ENCODE measurements around the gene IL22RA2. TPM values are rescaled to one million over a fixed set of nuclear protein-coding genes. Genes with fewer than 3 reads are reported as not detected.

The IL22RA2 gene
- total RNA-seq, 1 donor from 2014 or later, result not detected

DNA sequence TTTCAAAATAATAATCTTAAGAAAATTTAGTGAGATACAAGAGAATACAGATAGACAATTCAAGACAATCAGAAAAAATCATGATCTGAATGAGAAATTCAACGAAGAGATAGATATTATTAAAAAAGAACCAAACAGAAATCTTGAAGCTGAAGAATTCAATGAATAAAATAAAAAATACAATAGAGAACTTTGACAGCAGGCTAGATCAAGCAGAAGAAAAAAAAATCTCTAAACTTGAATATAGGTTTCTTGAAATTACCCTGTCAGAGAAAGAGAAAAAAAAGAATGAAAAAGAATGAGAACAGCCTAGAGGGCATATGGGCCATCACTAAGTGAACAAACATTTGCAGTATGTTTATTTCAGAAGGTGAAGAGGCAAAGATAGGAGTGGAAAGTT, 39.0 kb downstream of the IL22RA2 start:
- Mint-ChIP-seq H3K27me3 (peaks cover 3% of the 10 kb centered on the region), H3K4me1 (ENCODE audit: unreplicated experiment) (no peaks in the 10 kb centered on the region), H3K27ac (no peak overlapping the region), H3K4me3 (no peak overlapping the region), H3K9me3 (no peaks in the 10 kb centered on the region), H3K36me3 (no peaks in the 10 kb centered on the region)
- DNase-seq (ENCODE audit: extremely low spot score, unreplicated experiment), result no peak
- TF ChIP-seq, protein P1, sequence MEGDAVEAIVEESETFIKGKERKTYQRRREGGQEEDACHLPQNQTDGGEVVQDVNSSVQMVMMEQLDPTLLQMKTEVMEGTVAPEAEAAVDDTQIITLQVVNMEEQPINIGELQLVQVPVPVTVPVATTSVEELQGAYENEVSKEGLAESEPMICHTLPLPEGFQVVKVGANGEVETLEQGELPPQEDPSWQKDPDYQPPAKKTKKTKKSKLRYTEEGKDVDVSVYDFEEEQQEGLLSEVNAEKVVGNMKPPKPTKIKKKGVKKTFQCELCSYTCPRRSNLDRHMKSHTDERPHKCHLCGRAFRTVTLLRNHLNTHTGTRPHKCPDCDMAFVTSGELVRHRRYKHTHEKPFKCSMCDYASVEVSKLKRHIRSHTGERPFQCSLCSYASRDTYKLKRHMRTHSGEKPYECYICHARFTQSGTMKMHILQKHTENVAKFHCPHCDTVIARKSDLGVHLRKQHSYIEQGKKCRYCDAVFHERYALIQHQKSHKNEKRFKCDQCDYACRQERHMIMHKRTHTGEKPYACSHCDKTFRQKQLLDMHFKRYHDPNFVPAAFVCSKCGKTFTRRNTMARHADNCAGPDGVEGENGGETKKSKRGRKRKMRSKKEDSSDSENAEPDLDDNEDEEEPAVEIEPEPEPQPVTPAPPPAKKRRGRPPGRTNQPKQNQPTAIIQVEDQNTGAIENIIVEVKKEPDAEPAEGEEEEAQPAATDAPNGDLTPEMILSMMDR (conservative IDR thresholded peaks at IDR 0.05), result no peak

DNA sequence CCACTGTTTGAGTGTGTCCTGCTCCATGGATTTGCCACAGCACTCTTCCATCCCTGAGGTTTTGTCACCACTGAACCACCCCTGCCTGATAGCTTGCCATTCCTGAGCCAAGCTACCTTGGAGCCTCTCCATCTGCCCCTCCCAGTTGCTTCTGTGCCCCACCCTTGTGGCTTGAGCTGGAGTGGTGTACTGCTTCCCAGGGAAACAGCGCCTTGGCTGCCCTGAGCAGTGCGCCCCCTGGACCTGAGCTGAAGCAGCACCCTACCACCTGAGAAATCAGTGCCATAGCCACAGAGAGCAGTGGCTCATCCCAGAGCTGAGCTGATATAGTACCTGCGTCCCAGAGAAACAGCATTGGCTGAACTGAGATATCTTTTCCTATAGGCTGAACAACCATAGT, 40.3 kb downstream of the IL22RA2 start:
- TF ChIP-seq, protein P1 (conservative IDR thresholded peaks at IDR 0.05), result no peak
- Mint-ChIP-seq H3K36me3 (no peaks in the 10 kb centered on the region), H3K27ac (no peak overlapping the region), H3K9me3 (peaks cover 9% of the 10 kb centered on the region), H3K4me3 (no peak overlapping the region), H3K27me3 (peaks cover 3% of the 10 kb centered on the region), H3K4me1 (ENCODE audit: unreplicated experiment) (no peaks in the 10 kb centered on the region)
- no peak for DNase-seq (ENCODE audit: extremely low spot score, unreplicated experiment)

DNA sequence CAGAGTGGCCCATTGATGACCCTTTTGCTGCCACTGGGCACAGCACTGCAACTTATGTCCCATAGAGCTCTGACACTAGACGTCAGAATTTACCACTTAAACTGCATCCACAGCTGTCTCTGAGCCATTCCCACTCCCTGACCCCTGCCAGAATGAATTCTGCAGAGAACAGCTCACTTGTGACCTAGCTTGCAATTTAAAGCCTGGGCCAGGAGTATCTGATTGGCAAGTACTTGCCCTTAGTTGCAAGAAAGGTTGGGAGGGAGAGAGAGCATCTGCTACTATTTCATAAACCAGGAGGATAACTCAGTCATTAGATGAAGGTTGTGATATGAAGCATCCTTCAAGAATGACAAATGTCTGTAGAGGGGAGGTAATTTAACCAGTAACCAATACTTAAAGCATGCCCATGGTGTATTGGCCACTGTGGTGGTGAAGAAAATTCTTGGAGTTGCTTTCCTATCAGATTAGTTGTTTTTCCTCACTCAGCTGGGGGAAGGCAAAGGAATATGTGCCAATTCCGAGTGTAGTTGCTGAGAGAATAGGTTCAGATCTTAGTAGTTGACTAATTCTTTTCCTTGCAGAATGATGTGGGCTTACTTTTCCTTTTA, 46.5 kb downstream of the IL22RA2 start:
- Mint-ChIP-seq H3K9me3 (peaks cover 14% of the 10 kb centered on the region), H3K27me3 (peaks cover 3% of the 10 kb centered on the region), H3K4me3 (no peak overlapping the region), H3K4me1 (ENCODE audit: unreplicated experiment) (no peaks in the 10 kb centered on the region), H3K27ac (no peak overlapping the region), H3K36me3 (no peaks in the 10 kb centered on the region)
- no peak for DNase-seq (ENCODE audit: extremely low spot score, unreplicated experiment)
- TF ChIP-seq, protein P1 (conservative IDR thresholded peaks at IDR 0.05), result no peak

DNA sequence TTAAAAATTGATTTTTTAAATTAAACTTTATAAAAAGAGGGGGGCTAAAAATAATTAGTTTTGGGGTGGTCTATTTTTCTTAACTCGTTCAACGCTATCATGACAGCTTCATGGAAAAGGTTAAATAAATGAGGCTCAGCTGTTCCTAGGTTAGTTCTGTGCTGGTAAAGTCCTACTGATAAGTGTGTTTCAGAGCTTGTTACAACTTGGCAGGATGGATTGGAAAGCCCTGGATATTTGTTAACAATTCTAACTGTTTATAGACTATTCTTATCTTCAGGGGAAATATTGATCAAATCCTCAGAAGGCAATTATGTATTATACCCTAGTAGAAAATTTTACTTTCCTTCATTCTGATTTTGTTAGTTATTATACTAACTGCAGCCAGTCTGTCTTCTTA, 50.4 kb downstream of the IL22RA2 start:
- H3K36me3 Mint-ChIP-seq, result no peaks in the 10 kb centered on the region
- H3K4me3 Mint-ChIP-seq, result no peak overlapping the region
- no peak overlapping the region for H3K27ac Mint-ChIP-seq
- no peak for DNase-seq (ENCODE audit: extremely low spot score, unreplicated experiment)
- peaks cover 5% of the 10 kb centered on the region for H3K9me3 Mint-ChIP-seq
- H3K27me3 Mint-ChIP-seq, result no peaks in the 10 kb centered on the region
- TF ChIP-seq, protein P1 (conservative IDR thresholded peaks at IDR 0.05), result no peak
- no peaks in the 10 kb centered on the region for H3K4me1 Mint-ChIP-seq (ENCODE audit: unreplicated experiment)

DNA sequence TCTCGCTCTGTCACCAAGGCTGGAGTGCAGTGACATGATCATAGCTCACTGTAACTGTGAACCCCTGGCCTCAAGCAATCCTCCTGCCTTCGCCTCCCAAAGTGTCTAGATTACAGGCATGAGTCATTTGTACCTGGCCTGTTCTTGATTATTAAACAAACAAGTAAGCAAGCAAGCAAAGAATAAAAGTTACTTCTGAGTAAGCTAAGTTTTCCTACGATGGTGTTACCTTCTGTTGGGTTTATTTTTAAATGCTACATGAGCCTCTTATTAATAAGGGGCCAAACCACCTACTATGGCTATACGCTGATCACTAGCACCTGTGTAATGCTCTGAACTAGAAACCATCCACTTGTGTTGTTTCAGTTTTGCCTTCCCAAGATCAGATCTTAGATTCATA, 50.8 kb downstream of the IL22RA2 start:
- peaks cover under 1% of the 10 kb centered on the region for H3K9me3 Mint-ChIP-seq

More for the DNA sequence above, 50.8 kb downstream of the IL22RA2 start:
- TF ChIP-seq, protein P1 (conservative IDR thresholded peaks at IDR 0.05), result no peak
- H3K27me3 Mint-ChIP-seq, result no peaks in the 10 kb centered on the region
- no peaks in the 10 kb centered on the region for H3K4me1 Mint-ChIP-seq (ENCODE audit: unreplicated experiment)
- no peak overlapping the region for H3K27ac Mint-ChIP-seq
- no peaks in the 10 kb centered on the region for H3K36me3 Mint-ChIP-seq
- no peak overlapping the region for H3K4me3 Mint-ChIP-seq
- no peak for DNase-seq (ENCODE audit: extremely low spot score, unreplicated experiment)

Measured in type B pancreatic cell (in vitro differentiated cells).